VCaP (cell line): ENCODE measurements around the gene APOBEC4.
"Not testable (repeated sequence)": the region's sequence is repeated elsewhere in the genome, so short reads cannot be mapped to it uniquely, and the experiment has no call there.

Source experiments
- H3K27ac ChIP-seq: fragments of 450-650 bp; 2 replicates; pipeline ENCODE4 v1.5.1; 2017
- CTCF ChIP-seq: fragments of 450-650 bp; conservative IDR thresholded peaks from 2 replicates; pipeline ENCODE4 v1.5.1; 2017; ENCODE audit warnings: mild to moderate bottlenecking, moderate library complexity

APOBEC4 gene

DNA sequence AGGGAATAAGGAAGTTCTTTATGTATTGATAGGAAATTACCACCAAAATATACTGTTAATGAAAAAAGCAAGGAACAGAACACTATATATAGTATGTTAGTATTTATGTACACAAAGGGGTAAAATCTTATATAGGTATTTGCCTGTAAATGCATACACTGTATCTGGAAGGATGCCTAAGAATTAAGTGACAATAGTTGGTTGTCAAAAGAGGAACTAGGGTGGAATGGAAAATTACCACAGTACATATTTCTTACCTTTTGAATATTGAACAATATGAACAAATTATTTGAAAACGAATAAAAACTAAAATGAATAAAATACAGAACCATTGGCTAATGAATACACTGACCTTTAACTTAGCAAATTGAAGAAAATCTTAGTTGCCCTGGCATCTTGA lies 31.1 kb downstream of the APOBEC4 start:
- no peak overlapping the region for H3K27ac ChIP-seq
- no peak for TF ChIP-seq CTCF

GRCh38 chr1:183620311-183620710 lies 32.8 kb downstream of the APOBEC4 start:
- TF ChIP-seq CTCF: no peak
- H3K27ac ChIP-seq: no peak overlapping the region

DNA sequence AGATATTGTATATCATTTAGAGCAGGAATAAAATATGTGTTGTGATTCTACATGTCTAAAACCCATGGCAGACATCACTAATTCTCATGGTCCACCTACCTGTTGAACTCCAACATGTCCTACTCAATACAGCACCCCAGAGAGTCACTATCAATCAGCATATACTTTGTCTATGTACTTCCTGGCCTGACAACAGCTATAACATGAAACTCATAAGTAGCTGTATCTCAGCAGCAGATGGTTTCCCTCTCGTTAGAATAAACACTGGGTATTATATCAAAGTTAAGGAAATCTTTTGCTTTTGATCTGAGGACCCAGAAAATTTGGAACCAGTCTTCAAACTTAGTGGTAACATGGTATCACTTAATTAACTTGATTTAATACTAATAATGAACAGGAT lies 33.3 kb downstream of the APOBEC4 start:
- TF ChIP-seq CTCF: no peak
- no peak overlapping the region for H3K27ac ChIP-seq

DNA sequence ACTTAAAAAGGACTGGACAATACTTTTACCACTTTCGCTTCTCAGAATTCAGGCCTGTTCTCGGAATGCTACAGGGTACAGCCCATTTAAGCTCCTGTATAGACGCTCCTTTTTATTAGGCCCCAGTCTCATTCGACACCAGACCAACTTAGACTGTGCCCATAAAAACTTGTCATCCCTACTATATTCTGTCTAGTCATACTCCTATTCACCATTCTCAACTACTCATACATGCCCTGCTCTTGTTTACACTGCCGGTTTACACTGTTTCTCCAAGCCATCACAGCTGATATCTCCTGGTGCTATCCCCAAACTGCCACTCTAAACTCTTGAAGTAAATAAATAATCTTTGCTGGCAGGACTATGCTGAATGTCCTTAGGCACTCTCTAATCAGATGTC lies 34.9 kb downstream of the APOBEC4 start:
- not testable (repeated sequence) for H3K27ac ChIP-seq

DNA sequence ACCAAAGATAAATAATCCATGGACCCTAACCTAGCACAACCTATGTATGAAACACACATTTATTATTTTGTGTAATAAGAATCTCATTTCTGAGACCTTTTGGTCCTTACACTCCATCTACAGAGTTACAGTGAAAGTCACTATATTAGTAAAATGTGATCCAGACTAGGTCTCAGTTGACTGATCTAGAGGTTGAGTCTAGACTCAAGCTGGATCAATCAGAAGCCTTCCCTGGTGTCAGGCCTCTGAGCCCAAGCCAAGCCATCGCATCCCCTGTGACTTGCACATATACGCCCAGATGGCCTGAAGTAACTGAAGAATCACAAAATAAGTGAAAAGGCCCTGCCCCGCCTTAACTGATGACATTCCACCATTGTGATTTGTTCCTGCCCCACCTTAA lies 40.1 kb downstream of the APOBEC4 start:
- not testable (repeated sequence) for H3K27ac ChIP-seq

GRCh38 chr1:183612407-183612806 lies 40.7 kb downstream of the APOBEC4 start:
- H3K27ac ChIP-seq: no peak overlapping the region

GRCh38 chr1:183611021-183611420 lies 42.1 kb downstream of the APOBEC4 start:
- H3K27ac ChIP-seq: no peak overlapping the region
- no peak for TF ChIP-seq CTCF

More at GRCh38 chr1:183612407-183612806, 40.7 kb downstream of the APOBEC4 start:
- no peak for TF ChIP-seq CTCF

DNA sequence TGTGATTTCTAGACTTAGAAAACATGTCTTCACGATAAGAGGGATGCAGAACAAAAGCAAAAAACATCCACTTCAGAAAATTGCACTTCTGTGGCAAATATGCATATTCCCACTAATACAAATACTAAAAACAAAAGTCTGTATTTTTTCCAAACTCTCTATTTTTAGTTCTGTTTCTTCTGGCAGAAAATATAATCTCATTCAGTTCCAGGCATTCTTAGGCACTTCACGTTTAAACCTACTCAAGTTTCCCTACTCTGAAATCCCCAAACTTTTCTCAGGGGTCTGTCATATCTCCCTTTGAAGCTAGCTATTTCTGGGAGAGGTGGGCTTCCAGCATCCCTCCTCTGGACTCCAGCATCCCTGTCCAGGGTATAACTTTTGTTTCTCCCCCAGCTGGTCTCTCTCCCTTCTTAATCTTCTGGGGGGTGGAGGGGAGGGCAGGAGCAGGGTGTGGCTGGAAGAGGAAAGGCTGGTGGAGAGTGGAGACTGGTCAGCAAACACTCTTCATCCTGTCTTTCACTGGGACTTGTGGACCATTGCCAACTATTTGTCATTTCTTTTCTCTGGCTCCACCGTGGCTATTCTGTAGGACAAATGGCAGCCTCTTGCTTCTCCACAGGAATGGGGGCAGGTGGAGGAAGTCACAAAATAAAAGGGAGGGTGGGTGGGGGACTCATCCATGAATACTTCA lies 43.2 kb downstream of the APOBEC4 start:
- H3K27ac ChIP-seq: no peak overlapping the region
- no peak for TF ChIP-seq CTCF

DNA sequence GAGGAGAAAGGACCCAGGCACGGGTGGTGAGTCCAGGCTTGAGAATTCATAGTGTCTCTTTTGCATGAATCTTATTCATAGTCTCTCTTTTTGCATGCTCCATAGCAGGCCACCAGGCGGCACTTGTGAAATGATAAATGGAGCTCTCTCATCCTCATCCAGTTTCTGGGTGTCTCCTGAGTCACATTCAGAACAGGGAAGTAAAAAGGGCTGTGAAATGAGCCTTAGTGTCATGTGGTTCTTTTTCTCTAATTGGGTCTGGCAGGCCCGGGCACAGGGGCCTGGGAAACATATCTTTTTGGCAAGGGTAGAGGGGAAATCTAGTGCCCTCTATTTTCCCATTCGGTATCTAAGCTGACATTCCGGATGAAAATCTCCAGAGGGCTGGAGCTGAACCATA lies 43.8 kb downstream of the APOBEC4 start:
- H3K27ac ChIP-seq: no peak overlapping the region
- peak; percentile 44 for TF ChIP-seq CTCF
